WTC11 (cell line): ENCODE results near the gene LMF1. TPM values are rescaled to one million over a fixed set of nuclear protein-coding genes. Genes with fewer than 3 reads are reported as not detected.

Source experiments
- ATAC-seq: fragments of 200-7000 bp; cut with Tn5 transposase; 2 replicates; pipeline ENCODE4 v1.10.0; 2021; ENCODE audit warnings: mild to moderate bottlenecking, moderate library complexity
- CTCF ChIA-PET: fragments of 300-600 bp; sonication (Branson Sonifier 250); formaldehyde crosslinking; loops from one replicate; lab custom pipeline; 2021; ENCODE audit warnings: antibody characterized with exemption; lab: Charles Lee
- POLR2A ChIA-PET: fragments of 350-600 bp; sonication (Branson Sonifier 250); formaldehyde crosslinking; loops from one replicate; lab custom pipeline; 2021; ENCODE audit warnings: antibody characterized with exemption; lab: Charles Lee
- DNase-seq: peaks from one replicate; pipeline ENCODE4 v3.0.0; 2021; ENCODE audit warnings: low spot score
- H3K27ac Mint-ChIP-seq: 2 replicates; pipeline ENCODE4 v1.8.0; 2021; ENCODE audit warnings: mixed read lengths
- H3K27me3 Mint-ChIP-seq: 2 replicates; pipeline ENCODE4 v1.8.0; 2021; ENCODE audit warnings: low read depth, mild to moderate bottlenecking, moderate library complexity, mixed read lengths
- H3K36me3 Mint-ChIP-seq: 2 replicates; pipeline ENCODE4 v1.8.0; 2021; ENCODE audit warnings: mixed read lengths
- H3K4me1 Mint-ChIP-seq: 2 replicates; pipeline ENCODE4 v1.8.0; 2022; ENCODE audit warnings: mixed read lengths
- H3K4me3 Mint-ChIP-seq: 2 replicates; pipeline ENCODE4 v1.8.0; 2021; ENCODE audit warnings: mild to moderate bottlenecking, moderate library complexity, mixed read lengths
- H3K9me3 Mint-ChIP-seq: 2 replicates; pipeline ENCODE4 v1.8.0; 2021; ENCODE audit warnings: mixed read lengths
- ARID4B ChIP-seq: sonication (generic); formaldehyde crosslinking; IDR thresholded peaks from 2 replicates; pipeline ENCODE4 v1.8.0; 2023; ENCODE audit warnings: missing genetic modification reagents, mild to moderate bottlenecking, borderline replicate concordance
- ATF2 ChIP-seq: sonication (generic); formaldehyde crosslinking; IDR thresholded peaks from 2 replicates; pipeline ENCODE4 v1.8.1; 2022; ENCODE audit warnings: low read depth, missing genetic modification reagents, borderline replicate concordance
- ATF6 ChIP-seq: sonication (generic); formaldehyde crosslinking; IDR thresholded peaks from 2 replicates; pipeline ENCODE4 v1.8.1; 2023; ENCODE audit warnings: mild to moderate bottlenecking, missing genetic modification reagents
- ESRRA ChIP-seq: sonication (generic); formaldehyde crosslinking; IDR thresholded peaks from 2 replicates; pipeline ENCODE4 v1.8.1; 2022; ENCODE audit warnings: mild to moderate bottlenecking, missing genetic modification reagents, borderline replicate concordance
- FOXJ3 ChIP-seq: sonication (generic); formaldehyde crosslinking; IDR thresholded peaks from 2 replicates; pipeline ENCODE4 v1.9.0; 2021; ENCODE audit warnings: missing genetic modification reagents, mild to moderate bottlenecking, borderline replicate concordance
- GRHL2 ChIP-seq: fragments of 250-450 bp; sonication (Bioruptor Pico); IDR thresholded peaks from 2 replicates; pipeline ENCODE4 v1.8.0; 2022; ENCODE audit warnings: mild to moderate bottlenecking, moderate library complexity; ENCODE audit not compliant: insufficient replicate concordance, severe bottlenecking
- HMGA2 ChIP-seq: fragments of 250-450 bp; sonication (Bioruptor Pico); IDR thresholded peaks from 2 replicates; pipeline ENCODE4 v1.4.0; 2021; ENCODE audit warnings: mild to moderate bottlenecking, moderate library complexity
- HMGXB4 ChIP-seq: sonication (generic); formaldehyde crosslinking; IDR thresholded peaks from 2 replicates; pipeline ENCODE4 v1.8.1; 2023; ENCODE audit warnings: mild to moderate bottlenecking, moderate library complexity, missing genetic modification reagents
- IRF2 ChIP-seq: sonication (generic); formaldehyde crosslinking; IDR thresholded peaks from 2 replicates; pipeline ENCODE4 v1.8.0; 2022; ENCODE audit warnings: low read depth, missing genetic modification reagents, borderline replicate concordance
- JAZF1 ChIP-seq: fragments of 250-450 bp; sonication (Bioruptor Pico); IDR thresholded peaks from 2 replicates; pipeline ENCODE4 v1.9.0; 2021; ENCODE audit warnings: moderate library complexity, mild to moderate bottlenecking, inconsistent platforms
- KAT7 ChIP-seq: sonication (generic); formaldehyde crosslinking; IDR thresholded peaks from 2 replicates; pipeline ENCODE4 v1.8.1; 2023; ENCODE audit warnings: missing genetic modification reagents, mild to moderate bottlenecking, borderline replicate concordance
- MXD4 ChIP-seq: fragments of 250-450 bp; sonication (Bioruptor Pico); IDR thresholded peaks from 2 replicates; pipeline ENCODE4 v1.8.0; 2021; ENCODE audit warnings: mild to moderate bottlenecking, moderate library complexity, borderline replicate concordance
- PREB ChIP-seq: sonication (generic); formaldehyde crosslinking; IDR thresholded peaks from 2 replicates; pipeline ENCODE4 v1.8.1; 2022; ENCODE audit warnings: mild to moderate bottlenecking, missing genetic modification reagents, moderate library complexity, borderline replicate concordance
- ZMAT4 ChIP-seq: fragments of 250-450 bp; sonication (Bioruptor Pico); IDR thresholded peaks from 2 replicates; pipeline ENCODE4 v1.9.0; 2021; ENCODE audit warnings: mild to moderate bottlenecking
- ZNF232 ChIP-seq: sonication (generic); formaldehyde crosslinking; IDR thresholded peaks from 2 replicates; pipeline ENCODE4 v1.8.0; 2022; ENCODE audit warnings: mild to moderate bottlenecking, missing genetic modification reagents
- ZNF423 ChIP-seq: fragments of 250-450 bp; sonication (Bioruptor Pico); IDR thresholded peaks from 2 replicates; pipeline ENCODE4 v2.1.2; 2022; ENCODE audit warnings: mild to moderate bottlenecking, moderate library complexity
- ZNF532 ChIP-seq: fragments of 250-450 bp; sonication (Bioruptor Pico); IDR thresholded peaks from 2 replicates; pipeline ENCODE4 v1.9.0; 2021; ENCODE audit warnings: mild to moderate bottlenecking, borderline replicate concordance
- total RNA-seq: library from RNA; stranded (reverse); gene quantifications from 3 replicates; pipeline ENCODE4 v1.2.3, GENCODE V29; 2021

Gene LMF1
- total RNA-seq, 1 experiment from 2014 or later: 10.5 TPM

- no peak for DNase-seq
- TF ChIP-seq IRF2 (no peak), ATF6 (CRISPR knock-in tag) (no peak), PREB (CRISPR knock-in tag) (no peak), ZNF423 (CRISPR knock-in tag) (no peak), ZNF532 (no peak), ZMAT4 (CRISPR knock-in tag) (no peak), GRHL2 (CRISPR knock-in tag) (no peak), JAZF1 (CRISPR knock-in tag) (no peak)
- no peaks in the 10 kb centered on the region for H3K27me3 Mint-ChIP-seq
- ChIA-PET POLR2A (no interaction called here), CTCF (interaction anchor here (0.6 kb wide), 1 partner anchor 15 kb away, joined by 3 read pairs; no protein-coding TSS in a partner anchor)
- no peaks in the 10 kb centered on the region for H3K4me1 Mint-ChIP-seq
- ATAC-seq: no peak
- H3K36me3 Mint-ChIP-seq: no peaks in the 10 kb centered on the region
- H3K27ac Mint-ChIP-seq: no peak overlapping the region
- H3K4me3 Mint-ChIP-seq: no peak overlapping the region
- H3K9me3 Mint-ChIP-seq: no peaks in the 10 kb centered on the region
Observed at GRCh38 chr16:830107-830870, 140.5 kb downstream of the LMF1 start.

- CTCF ChIA-PET: no interaction called here
- Mint-ChIP-seq H3K36me3 (no peaks in the 10 kb centered on the region), H3K9me3 (no peaks in the 10 kb centered on the region), H3K27ac (no peak overlapping the region), H3K4me1 (no peaks in the 10 kb centered on the region), H3K27me3 (no peaks in the 10 kb centered on the region), H3K4me3 (no peak overlapping the region)
- DNase-seq (no peak), ATAC-seq (no peak)
- POLR2A ChIA-PET: no interaction called here
- no peak for TF ChIP-seq ZNF232 (CRISPR knock-in tag)
- TF ChIP-seq ESRRA: no peak
- TF ChIP-seq ATF2 (CRISPR knock-in tag): no peak
- TF ChIP-seq ZMAT4 (CRISPR knock-in tag): no peak
- no peak for TF ChIP-seq ARID4B (CRISPR knock-in tag)
- no peak for TF ChIP-seq MXD4 (CRISPR knock-in tag)
- TF ChIP-seq HMGA2 (CRISPR knock-in tag): no peak
- no peak for TF ChIP-seq KAT7
- TF ChIP-seq ZNF423 (CRISPR knock-in tag): no peak
- no peak for TF ChIP-seq FOXJ3
- TF ChIP-seq HMGXB4 (CRISPR knock-in tag): no peak
Observed at GRCh38 chr16:828891-829290, 141.9 kb downstream of the LMF1 start.
